HEK293T (cell line): Measurements from ENCODE around the gene SCG5.

Source experiments
- CTCF ChIA-PET: fragments of 350-600 bp; formaldehyde crosslinking; extraction: SDS; loops from one replicate; lab custom pipeline; 2021; ENCODE audit warnings: antibody characterized with exemption, inconsistent platforms; lab: Yijun Ruan, JAX
- POLR2A ChIA-PET: fragments of 350-600 bp; formaldehyde crosslinking; extraction: SDS; loops from one replicate; lab custom pipeline; 2020; ENCODE audit warnings: antibody characterized with exemption, inconsistent platforms; lab: Yijun Ruan, JAX
- DNase-seq: peaks from one replicate; pipeline ENCODE4 v3.0.0; 2012; ENCODE audit warnings: mixed read lengths; ENCODE audit errors: extremely low spot score
- ARNT ChIP-seq: fragments of 450-650 bp; IDR thresholded peaks from 2 replicates; pipeline ENCODE4 v1.6.1; 2017; ENCODE audit warnings: mild to moderate bottlenecking
- BHLHE40 ChIP-seq: fragments of 450-650 bp; IDR thresholded peaks from 2 replicates; pipeline ENCODE4 v1.6.1; 2016; ENCODE audit warnings: mild to moderate bottlenecking, moderate library complexity, borderline replicate concordance
- CTBP1 ChIP-seq: fragments of 450-650 bp; IDR thresholded peaks from 2 replicates; pipeline ENCODE4 v1.6.1; 2016; ENCODE audit warnings: borderline replicate concordance
- ELF4 ChIP-seq: fragments of 450-650 bp; IDR thresholded peaks from 2 replicates; pipeline ENCODE4 v1.6.1; 2017; ENCODE audit warnings: antibody characterized with exemption
- FOXA1 ChIP-seq: fragments of 450-650 bp; IDR thresholded peaks from 2 replicates; pipeline ENCODE4 v1.6.1; 2016; ENCODE audit warnings: mild to moderate bottlenecking
- FOXK2 ChIP-seq: fragments of 450-650 bp; IDR thresholded peaks from 2 replicates; pipeline ENCODE4 v1.6.1; 2016; ENCODE audit warnings: mild to moderate bottlenecking
- FOXM1 ChIP-seq: fragments of 450-650 bp; IDR thresholded peaks from 2 replicates; pipeline ENCODE4 v1.6.1; 2017; ENCODE audit warnings: mild to moderate bottlenecking, borderline replicate concordance
- HDGF ChIP-seq: fragments of 450-650 bp; IDR thresholded peaks from 2 replicates; pipeline ENCODE4 v1.6.1; 2017; ENCODE audit warnings: antibody characterized with exemption, borderline replicate concordance
- L3MBTL2 ChIP-seq: fragments of 450-650 bp; conservative IDR thresholded peaks from 2 replicates; pipeline ENCODE4 v1.6.1; 2016; ENCODE audit warnings: mild to moderate bottlenecking
- LEF1 ChIP-seq: fragments of 450-650 bp; IDR thresholded peaks from 2 replicates; pipeline ENCODE4 v1.6.1; 2017; ENCODE audit warnings: mild to moderate bottlenecking, borderline replicate concordance
- NFRKB ChIP-seq: fragments of 450-650 bp; IDR thresholded peaks from 2 replicates; pipeline ENCODE4 v1.6.1; 2016; ENCODE audit warnings: mild to moderate bottlenecking, moderate library complexity
- PKNOX1 ChIP-seq: fragments of 450-650 bp; IDR thresholded peaks from 2 replicates; pipeline ENCODE4 v1.6.1; 2016
- SP1 ChIP-seq: fragments of 450-650 bp; IDR thresholded peaks from 2 replicates; pipeline ENCODE4 v1.6.1; 2017
- SUZ12 ChIP-seq: fragments of 450-650 bp; IDR thresholded peaks from 2 replicates; pipeline ENCODE4 v1.6.1; 2016; ENCODE audit warnings: mild to moderate bottlenecking
- TARDBP ChIP-seq: fragments of 450-650 bp; IDR thresholded peaks from 2 replicates; pipeline ENCODE4 v1.6.1; 2016
- ZNF384 ChIP-seq: fragments of 450-650 bp; IDR thresholded peaks from 2 replicates; pipeline ENCODE4 v1.6.1; 2016

SCG5 gene

GRCh38 chr15:32717426-32718226, 76.1 kb downstream of the SCG5 start, which contains the start of gene GREM1:
Gene GREM1 (plus strand): TSS chr15:32718004. CDS start chr15:32730691, 12,687 bp downstream.
- DNase-seq, result no peak
- CTCF ChIA-PET, result no interaction called here
- POLR2A ChIA-PET, result no interaction called here
- no peak for TF ChIP-seq FOXK2
- TF ChIP-seq SP1, result no peak

- CTCF ChIA-PET, result no interaction called here
- DNase-seq, result no peak
These were observed 76.8 kb downstream of the SCG5 start for GRCh38 chr15:32718227-32718820.

GRCh38 chr15:32718821-32719716, 77.6 kb downstream of the SCG5 start:
- TF ChIP-seq TARDBP (no peak), SP1 (no peak), ZNF384 (no peak), SUZ12 (no peak), BHLHE40 (no peak), FOXK2 (no peak), PKNOX1 (no peak), ARNT (no peak), FOXM1 (no peak), CTBP1 (no peak), LEF1 (no peak), NFRKB (no peak), ELF4 (no peak), HDGF (no peak), FOXA1 (no peak), L3MBTL2 (no peak)
- ChIA-PET POLR2A (no interaction called here), CTCF (no interaction called here)
- DNase-seq, result no peak

More at GRCh38 chr15:32718227-32718820, 76.8 kb downstream of the SCG5 start:
- TF ChIP-seq TARDBP (no peak), CTBP1 (no peak), PKNOX1 (no peak), FOXK2 (no peak), ELF4 (no peak), SUZ12 (no peak), ARNT (no peak), HDGF (no peak), L3MBTL2 (no peak), BHLHE40 (no peak), NFRKB (no peak), ZNF384 (no peak), SP1 (no peak), FOXM1 (no peak), FOXA1 (no peak), LEF1 (no peak)
- POLR2A ChIA-PET, result no interaction called here

GRCh38 chr15:32721596-32721995, 80.1 kb downstream of the SCG5 start:
- TF ChIP-seq L3MBTL2, result no peak
- no peak for TF ChIP-seq FOXA1
- no peak for TF ChIP-seq CTBP1
- TF ChIP-seq FOXM1, result no peak
- no peak for TF ChIP-seq ARNT
- CTCF ChIA-PET, result interaction anchor here (0.6 kb wide), 1 partner anchor 111 kb away, joined by 3 read pairs; no protein-coding TSS in a partner anchor
- POLR2A ChIA-PET, result no interaction called here
- no peak for DNase-seq

GRCh38 chr15:32722136-32722535, 80.6 kb downstream of the SCG5 start:
- POLR2A ChIA-PET, result interaction anchor here (0.6 kb wide), 1 partner anchor 10 kb away, joined by 3 read pairs; no protein-coding TSS in a partner anchor
- CTCF ChIA-PET, result no interaction called here

More at GRCh38 chr15:32722136-32722535, 80.6 kb downstream of the SCG5 start:
- TF ChIP-seq FOXK2, result no peak
- TF ChIP-seq L3MBTL2, result no peak
- TF ChIP-seq SP1, result no peak
- no peak for TF ChIP-seq ARNT
- TF ChIP-seq HDGF, result no peak
- TF ChIP-seq FOXA1, result no peak
- no peak for TF ChIP-seq LEF1
- no peak for TF ChIP-seq TARDBP
- TF ChIP-seq ZNF384, result no peak
- TF ChIP-seq FOXM1, result no peak
- no peak for TF ChIP-seq NFRKB
- no peak for DNase-seq
